ENCODE data around the gene ADAMTS17. TPM values are rescaled to one million over a fixed set of nuclear protein-coding genes. Genes with fewer than 3 reads are reported as not detected.

Gene ADAMTS17
- total and polyA plus RNA-seq, 8 donors: 4.2 to 16.4 (median 10.8) TPM

- ATAC-seq (no peak), FAIRE-seq (no peak), DNase-seq (no peak)
- Histone ChIP-seq H3K4me3 (no peak overlapping the region), H3K27me3 (no peaks in the 10 kb centered on the region), H3K4me1 (no peaks in the 10 kb centered on the region), H3K9me3 (no peaks in the 10 kb centered on the region), H3K27ac (no peak overlapping the region), H3K36me3 (no peaks in the 10 kb centered on the region)
- 89 to 92% methylated on average over 25 of the region's 25 CpGs for WGBS, 2 donors
- TF ChIP-seq CTCF (IDR thresholded peaks at IDR 0.05): no peak
- intact Hi-C loops (cut with DNase I): no loop called here
Measured at GRCh38 chr15:100309109-100310040, 32.4 kb downstream of the ADAMTS17 start.

DNA sequence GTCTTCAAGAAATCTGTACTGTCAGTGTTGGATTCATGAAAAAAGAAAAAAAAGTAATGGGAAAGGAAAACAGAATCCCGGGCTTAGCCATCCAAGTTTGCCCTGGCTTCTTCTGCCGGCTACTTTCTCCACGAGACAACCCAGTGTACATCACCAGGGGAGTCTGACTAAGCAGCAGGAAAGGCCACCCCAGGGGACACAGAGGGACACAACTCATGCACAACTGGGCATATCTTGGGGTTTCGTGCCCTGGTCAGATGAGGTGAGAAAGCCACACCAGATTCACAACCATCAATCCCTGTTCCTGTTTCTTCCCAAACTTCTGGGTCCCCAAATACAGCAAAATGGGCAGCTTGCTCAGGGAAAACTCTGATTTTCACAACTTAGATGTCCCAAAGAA is 33.2 kb downstream of the ADAMTS17 start:
- intact Hi-C loops (cut with DNase I): no loop called here
- ATAC-seq: no peak
- H3K36me3 ChIP-seq: no peaks in the 10 kb centered on the region

DNA sequence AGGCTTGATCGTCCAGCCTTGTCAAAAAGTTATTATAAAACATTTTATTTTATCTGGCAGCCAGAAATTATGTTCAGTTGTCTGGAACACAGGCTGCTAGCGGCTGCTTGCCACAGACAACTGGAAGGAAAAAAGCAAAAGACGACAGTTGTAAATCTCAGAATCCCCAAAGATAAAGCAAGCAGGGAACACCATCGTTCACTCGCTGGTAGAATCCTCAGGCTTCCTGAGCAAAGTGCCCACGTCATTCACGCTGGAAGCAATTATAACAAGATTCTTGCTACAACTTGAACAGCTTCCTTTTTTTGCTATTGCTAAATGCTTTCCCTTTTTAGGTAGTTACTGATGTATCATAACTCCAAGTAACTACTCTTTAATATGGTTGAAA is 33.6 kb downstream of the ADAMTS17 start:
- TF ChIP-seq CTCF (IDR thresholded peaks at IDR 0.05): no peak
- FAIRE-seq (no peak), DNase-seq (no peak), ATAC-seq (no peak)
- no peaks in the 10 kb centered on the region for H3K9me3 ChIP-seq
- H3K36me3 ChIP-seq: no peaks in the 10 kb centered on the region
- intact Hi-C loops (cut with DNase I): no loop called here
- H3K4me1 ChIP-seq: no peaks in the 10 kb centered on the region
- H3K27ac ChIP-seq: no peak overlapping the region
- WGBS, 2 donors: 83 to 87% methylated on average over 7 of the region's 7 CpGs
- H3K27me3 ChIP-seq: no peaks in the 10 kb centered on the region
- H3K4me3 ChIP-seq: no peak overlapping the region

More for the DNA sequence above, 33.2 kb downstream of the ADAMTS17 start:
- FAIRE-seq (no peak), DNase-seq (no peak)
- no peaks in the 10 kb centered on the region for H3K9me3 ChIP-seq
- WGBS, 2 donors: 84% methylated on average over 4 of the region's 4 CpGs
- no peak overlapping the region for H3K27ac ChIP-seq
- no peaks in the 10 kb centered on the region for H3K27me3 ChIP-seq
- no peak for TF ChIP-seq CTCF (IDR thresholded peaks at IDR 0.05)
- no peaks in the 10 kb centered on the region for H3K4me1 ChIP-seq
- no peak overlapping the region for H3K4me3 ChIP-seq

- Histone ChIP-seq H3K9me3 (no peaks in the 10 kb centered on the region), H3K27ac (no peak overlapping the region), H3K27me3 (no peaks in the 10 kb centered on the region), H3K4me3 (no peak overlapping the region), H3K36me3 (no peaks in the 10 kb centered on the region), H3K4me1 (no peaks in the 10 kb centered on the region)
- WGBS, 2 donors: 83 to 84% methylated on average over 16 of the region's 16 CpGs
- intact Hi-C loops (cut with DNase I): no loop called here
- FAIRE-seq (no peak), ATAC-seq (no peak), DNase-seq (no peak)
- TF ChIP-seq CTCF (IDR thresholded peaks at IDR 0.05): no peak
Measured at GRCh38 chr15:100307241-100308212, 34.2 kb downstream of the ADAMTS17 start.
